Lung (tissue), 12 donors: Measurements from ENCODE around the gene NYAP2. TPM values are rescaled to one million over a fixed set of nuclear protein-coding genes. Genes with fewer than 3 reads are reported as not detected.

Experiments
- ATAC-seq: fragments of 200-7000 bp; cut with Tn5 transposase; one replicate; pipeline ENCODE4 v1.9.1; 2020; ENCODE audit warnings: moderate number of reproducible peaks; ENCODE audit not compliant: insufficient read depth, low FRiP score
- DNase-seq, 3 donors: peaks; one replicate each; pipeline ENCODE4 v3.0.0-alpha.2; 2013 to 2017
- H3K27ac ChIP-seq, 2 donors: one replicate each; pipeline ENCODE4 v1.5.1; 2013; ENCODE audit warnings: mild to moderate bottlenecking in 2 of 2, moderate library complexity in 2 of 2, control low read depth in 1 of 2, inconsistent platforms in 1 of 2, low read depth in 1 of 2, low read length in 1 of 2
- H3K27me3 ChIP-seq, 3 donors: one replicate each; pipeline ENCODE4 v1.5.1; 2013; ENCODE audit warnings: low read length in 2 of 3; ENCODE audit not compliant: control insufficient read depth in 3 of 3, insufficient read depth in 3 of 3
- H3K36me3 ChIP-seq, 4 donors: one replicate each; pipeline ENCODE4 v1.5.1; 2013; ENCODE audit warnings: low read length in 4 of 4, mild to moderate bottlenecking in 1 of 4, moderate library complexity in 1 of 4; ENCODE audit not compliant: control insufficient read depth in 4 of 4, insufficient read depth in 4 of 4
- H3K4me1 ChIP-seq, 5 donors: one replicate each; pipeline ENCODE4 v1.5.1; 2013; ENCODE audit warnings: low read length in 5 of 5, mild to moderate bottlenecking in 2 of 5, moderate library complexity in 1 of 5; ENCODE audit not compliant: control insufficient read depth in 5 of 5, insufficient read depth in 5 of 5
- H3K4me3 ChIP-seq: one replicate; pipeline ENCODE4 v1.5.1; 2013; ENCODE audit warnings: mild to moderate bottlenecking, control low read depth, moderate library complexity
- H3K9ac ChIP-seq, 2 donors: one replicate each; pipeline ENCODE4 v1.5.1; 2013; ENCODE audit warnings: low read length in 2 of 2, control low read depth in 1 of 2; ENCODE audit not compliant: insufficient read depth in 1 of 2
- H3K9me3 ChIP-seq, 4 donors: one replicate each; pipeline ENCODE4 v1.5.1; 2013; ENCODE audit warnings: low read length in 3 of 4, mild to moderate bottlenecking in 1 of 4, moderate library complexity in 1 of 4; ENCODE audit not compliant: control insufficient read depth in 4 of 4, insufficient read depth in 3 of 4
- CTCF ChIP-seq: IDR thresholded peaks from 2 replicates; pipeline ENCODE4 v1.5.1; 2012; ENCODE audit warnings: mild to moderate bottlenecking; ENCODE audit errors: control extremely low read depth, extremely low read depth
- WGBS, 2 donors: extraction: QIAGEN DNeasy Blood & Tissue Kit; methylation state at CpG; one replicate each; pipeline ENCODE4 v1.1.7; 2013; 5-methylcytosine and 5-hydroxymethylcytosine counted together
- polyA plus RNA-seq, 2 donors: library from polyadenylated mRNA; stranded (reverse); fragments of 200-250 nt; gene quantifications; one replicate each; pipeline ENCODE4 v1.2.1, GENCODE V29; 2013
- total RNA-seq, 2 donors: library from RNA; depleted of rRNA in 1 of 2; stranded (reverse); fragments of >200 nt in 1 of 2; gene quantifications; one replicate each; pipeline ENCODE4 v1.2.1, GENCODE V29; 2014 to 2021
- donor health status: control.
- donor health status: control.
- donor health status: Bipolar disorder and iron deficiency.
- donor health status: healthy.
- donor health status: DM: yes; HTN: yes; CAD: no.

The NYAP2 gene
- total and polyA plus RNA-seq, 4 donors = 0.20 to 1.6 (median 0.83) TPM

- H3K27me3 ChIP-seq = no peaks in the 10 kb centered on the region
- WGBS, 2 donors = 55 to 82% methylated on average over 2 of the region's 2 CpGs
- ATAC-seq (no peak), DNase-seq (no peak)
- no peaks in the 10 kb centered on the region for H3K36me3 ChIP-seq
- no peak for TF ChIP-seq CTCF
- no peaks in the 10 kb centered on the region for H3K9me3 ChIP-seq
- no peaks in the 10 kb centered on the region for H3K4me1 ChIP-seq
- no peak overlapping the region for H3K27ac ChIP-seq
- H3K4me3 ChIP-seq = no peak overlapping the region
- no peak overlapping the region for H3K9ac ChIP-seq
These were observed 79.9 kb downstream of the NYAP2 start for GRCh38 chr2:225479386-225479785.

DNA sequence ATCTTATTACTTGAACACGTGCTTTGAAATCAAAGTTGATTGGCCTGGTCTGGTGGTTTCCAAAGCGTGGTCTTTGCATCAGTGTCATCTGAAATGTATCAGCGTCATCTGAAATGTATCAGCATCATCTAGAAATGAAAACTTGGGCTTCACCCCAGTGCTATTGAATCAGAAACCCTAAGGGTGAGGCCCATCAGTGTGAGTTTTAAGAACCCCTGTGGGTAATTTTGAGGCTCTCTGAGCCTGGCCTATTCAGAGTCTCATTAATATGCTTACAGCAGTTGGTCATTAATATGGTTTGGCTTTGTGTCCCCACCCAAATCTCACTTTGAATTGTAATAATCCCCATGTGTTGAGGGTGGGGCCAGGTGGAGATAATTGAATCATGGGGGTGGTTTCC lies 85.2 kb downstream of the NYAP2 start:
- no peak for ATAC-seq
- 85 to 88% methylated on average over 3 of the region's 3 CpGs for WGBS, 2 donors

GRCh38 chr2:225486236-225486635 lies 86.7 kb downstream of the NYAP2 start:
- H3K27ac ChIP-seq = no peak overlapping the region
- H3K4me3 ChIP-seq = no peak overlapping the region
- ATAC-seq (no peak), DNase-seq (no peak)
- H3K27me3 ChIP-seq = no peaks in the 10 kb centered on the region
- 91 to 97% methylated on average over 3 of the region's 3 CpGs for WGBS, 2 donors
- H3K36me3 ChIP-seq = no peaks in the 10 kb centered on the region
- no peak overlapping the region for H3K9ac ChIP-seq
- H3K9me3 ChIP-seq = peaks cover 0 to 2% (median 0%) of the 10 kb centered on the region in 4 donors
- no peak for TF ChIP-seq CTCF
- H3K4me1 ChIP-seq = no peaks in the 10 kb centered on the region

More for the DNA sequence above, 85.2 kb downstream of the NYAP2 start:
- Histone ChIP-seq H3K36me3 (no peaks in the 10 kb centered on the region), H3K9ac (no peak overlapping the region), H3K27me3 (no peaks in the 10 kb centered on the region), H3K4me1 (no peaks in the 10 kb centered on the region), H3K9me3 (peaks cover 0 to 2% (median 0%) of the 10 kb centered on the region in 4 donors), H3K4me3 (no peak overlapping the region), H3K27ac (no peak overlapping the region)
- no peak for DNase-seq
- no peak for TF ChIP-seq CTCF

- H3K36me3 ChIP-seq = no peaks in the 10 kb centered on the region
- peaks cover 0 to 2% (median 0%) of the 10 kb centered on the region in 4 donors for H3K9me3 ChIP-seq
- peak in 1 of 3 donors; percentile 16 for DNase-seq
- H3K4me1 ChIP-seq = no peaks in the 10 kb centered on the region
- ATAC-seq = no peak
- TF ChIP-seq CTCF = no peak
- H3K27ac ChIP-seq = no peak overlapping the region
- WGBS, 2 donors = 59% methylated on average over 2 of the region's 2 CpGs
- H3K27me3 ChIP-seq = no peaks in the 10 kb centered on the region
- H3K4me3 ChIP-seq = no peak overlapping the region
- no peak overlapping the region for H3K9ac ChIP-seq
These were observed 88.4 kb downstream of the NYAP2 start for GRCh38 chr2:225487878-225488416.
